ENCODE data around the gene IL17C. TPM values are rescaled to one million over a fixed set of nuclear protein-coding genes. Genes with fewer than 3 reads are reported as not detected.

Gene IL17C
- total RNA-seq, 1 experiment from 2014 or later: 0.28 TPM

DNA sequence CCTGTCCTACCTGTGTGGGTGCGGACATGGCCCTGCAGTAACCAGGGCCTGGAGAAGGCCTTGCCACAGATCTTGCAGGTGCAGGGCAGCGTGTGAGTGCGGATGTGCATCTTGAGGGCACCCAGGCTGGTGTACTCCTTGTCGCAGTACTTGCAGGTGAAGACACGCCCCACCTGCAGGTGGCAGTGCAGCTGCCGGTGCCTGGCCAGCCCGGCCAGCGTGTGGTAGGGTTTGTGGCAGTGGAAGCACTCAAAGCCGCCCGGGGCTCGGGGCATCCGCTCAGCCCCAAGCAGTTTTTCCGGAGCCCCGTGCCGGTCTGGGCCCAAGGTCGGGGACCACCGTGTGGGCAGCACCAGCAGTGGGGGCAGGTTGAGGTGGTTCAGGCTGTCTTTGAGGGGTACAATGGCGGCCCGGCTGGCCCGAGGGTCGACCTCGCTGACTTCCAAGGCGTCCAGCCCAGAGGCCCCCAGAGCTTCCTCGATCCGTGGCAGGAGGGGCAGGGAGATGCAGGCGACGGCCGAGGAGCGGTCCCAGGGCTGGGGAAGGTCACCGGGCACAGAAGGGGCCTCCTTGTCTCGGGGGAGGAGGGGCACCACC is 42.8 kb downstream of the IL17C start:
- no peak for DNase-seq (ENCODE audit: low spot score)
- Histone ChIP-seq H3K27ac (ENCODE audit: low read depth, low read length, poor library complexity, severe bottlenecking) (no peak overlapping the region), H3K36me3 (ENCODE audit: insufficient read depth, low read length, poor library complexity, severe bottlenecking) (no peaks in the 10 kb centered on the region), H3K9me3 (ENCODE audit: low read depth, low read length, poor library complexity, severe bottlenecking) (no peaks in the 10 kb centered on the region), H3K4me1 (ENCODE audit: insufficient read depth, low read length, poor library complexity, severe bottlenecking) (peaks cover 6% of the 10 kb centered on the region), H3K4me3 (ENCODE audit: low read depth, low read length, poor library complexity, severe bottlenecking) (no peak overlapping the region), H3K27me3 (replicated peaks; ENCODE audit: insufficient read depth, low read depth, low read length, poor library complexity) (no peaks in the 10 kb centered on the region)
- ChIA-PET POLR2A (ENCODE audit: low non-redundant PET) (no interaction called here), CTCF (no interaction called here)
- intact Hi-C loops (cut with micrococcal nuclease; ENCODE audit: unreplicated experiment): no loop called here
- TF ChIP-seq, protein P1, sequence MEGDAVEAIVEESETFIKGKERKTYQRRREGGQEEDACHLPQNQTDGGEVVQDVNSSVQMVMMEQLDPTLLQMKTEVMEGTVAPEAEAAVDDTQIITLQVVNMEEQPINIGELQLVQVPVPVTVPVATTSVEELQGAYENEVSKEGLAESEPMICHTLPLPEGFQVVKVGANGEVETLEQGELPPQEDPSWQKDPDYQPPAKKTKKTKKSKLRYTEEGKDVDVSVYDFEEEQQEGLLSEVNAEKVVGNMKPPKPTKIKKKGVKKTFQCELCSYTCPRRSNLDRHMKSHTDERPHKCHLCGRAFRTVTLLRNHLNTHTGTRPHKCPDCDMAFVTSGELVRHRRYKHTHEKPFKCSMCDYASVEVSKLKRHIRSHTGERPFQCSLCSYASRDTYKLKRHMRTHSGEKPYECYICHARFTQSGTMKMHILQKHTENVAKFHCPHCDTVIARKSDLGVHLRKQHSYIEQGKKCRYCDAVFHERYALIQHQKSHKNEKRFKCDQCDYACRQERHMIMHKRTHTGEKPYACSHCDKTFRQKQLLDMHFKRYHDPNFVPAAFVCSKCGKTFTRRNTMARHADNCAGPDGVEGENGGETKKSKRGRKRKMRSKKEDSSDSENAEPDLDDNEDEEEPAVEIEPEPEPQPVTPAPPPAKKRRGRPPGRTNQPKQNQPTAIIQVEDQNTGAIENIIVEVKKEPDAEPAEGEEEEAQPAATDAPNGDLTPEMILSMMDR (conservative IDR thresholded peaks at IDR 0.05; ENCODE audit: low read depth, low read length): peak; percentile 50
- no peak for TF ChIP-seq EZH2 (IDR thresholded peaks at IDR 0.05; ENCODE audit: borderline replicate concordance, low read depth, low read length, poor library complexity, severe bottlenecking)
- BruUV-seq (replicated peaks): no TSS peak

DNA sequence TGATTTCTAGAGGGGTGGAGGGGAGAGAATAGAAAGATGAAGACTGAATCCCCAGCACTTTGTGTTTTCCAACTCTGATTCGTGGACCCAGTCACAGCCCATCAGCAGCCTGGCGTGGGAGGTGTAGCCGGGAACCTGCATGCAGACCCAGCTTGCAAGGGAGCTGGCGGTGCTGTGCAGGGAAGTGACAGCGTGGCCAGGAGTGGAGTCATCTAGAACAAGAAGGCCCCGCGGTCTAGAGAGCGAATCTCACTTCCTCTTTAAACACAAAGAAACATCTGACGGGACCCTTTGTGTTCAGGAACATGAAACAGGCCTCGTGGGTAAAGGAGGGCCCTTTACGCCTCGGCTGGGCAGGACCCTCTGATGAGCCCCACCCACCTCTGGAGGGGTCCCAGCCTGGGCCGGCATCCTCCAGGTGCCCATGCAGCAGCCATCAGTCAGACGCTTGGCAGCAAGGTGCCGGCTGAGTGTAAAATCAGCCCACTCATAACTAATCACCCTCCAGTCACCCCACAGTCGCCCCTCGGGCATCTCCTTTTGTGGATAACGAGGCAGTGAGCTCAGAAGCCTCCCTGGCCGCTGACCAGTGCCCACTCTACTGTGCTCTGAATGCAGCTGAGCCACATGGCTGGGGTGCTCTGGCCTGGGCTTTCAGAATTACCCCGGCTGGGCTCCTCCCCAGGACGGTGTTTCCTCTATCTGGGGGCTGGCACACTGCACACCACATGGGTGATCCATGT is 43.5 kb downstream of the IL17C start:
- Histone ChIP-seq H3K4me3 (ENCODE audit: low read depth, low read length, poor library complexity, severe bottlenecking) (no peak overlapping the region), H3K4me1 (ENCODE audit: insufficient read depth, low read length, poor library complexity, severe bottlenecking) (peaks cover 6% of the 10 kb centered on the region), H3K27me3 (replicated peaks; ENCODE audit: insufficient read depth, low read depth, low read length, poor library complexity) (no peaks in the 10 kb centered on the region), H3K9me3 (ENCODE audit: low read depth, low read length, poor library complexity, severe bottlenecking) (no peaks in the 10 kb centered on the region), H3K27ac (ENCODE audit: low read depth, low read length, poor library complexity, severe bottlenecking) (no peak overlapping the region), H3K36me3 (ENCODE audit: insufficient read depth, low read length, poor library complexity, severe bottlenecking) (no peaks in the 10 kb centered on the region)
- no peak for DNase-seq (ENCODE audit: low spot score)
- no TSS peak for BruUV-seq (replicated peaks)
- CTCF ChIA-PET: no interaction called here
- TF ChIP-seq, protein P1 (conservative IDR thresholded peaks at IDR 0.05; ENCODE audit: low read depth, low read length): no peak
- POLR2A ChIA-PET (ENCODE audit: low non-redundant PET): no interaction called here
- intact Hi-C loops (cut with micrococcal nuclease; ENCODE audit: unreplicated experiment): no loop called here

DNA sequence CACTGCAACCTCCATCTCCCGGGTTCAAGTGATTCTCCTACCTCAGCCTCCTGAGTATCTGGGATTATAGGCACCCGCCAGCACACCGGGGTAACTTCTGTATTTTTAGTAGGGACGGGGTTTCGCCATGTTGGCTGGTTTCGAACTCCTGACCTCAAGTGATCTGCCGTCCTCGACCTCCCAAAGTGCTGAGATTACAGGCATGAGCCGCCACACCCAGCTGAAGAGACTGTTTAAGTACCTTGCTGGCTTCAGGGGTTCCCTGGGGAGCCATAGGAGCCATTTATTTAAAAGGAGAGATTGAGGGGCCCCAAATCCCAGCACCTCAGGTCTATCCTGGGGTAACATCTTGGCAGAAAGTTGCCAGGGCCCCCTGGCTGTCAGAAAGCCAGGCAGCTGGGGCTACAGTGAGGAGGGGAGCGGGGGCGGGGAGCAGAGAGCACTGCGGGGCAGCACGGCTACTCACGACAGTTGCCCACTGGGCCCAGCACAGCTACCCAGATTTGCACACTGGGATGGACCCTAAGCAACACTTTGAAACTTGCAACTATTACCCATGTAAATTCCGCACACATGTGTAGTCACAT is 46.3 kb downstream of the IL17C start:
- Histone ChIP-seq H3K27me3 (replicated peaks; ENCODE audit: insufficient read depth, low read depth, low read length, poor library complexity) (no peaks in the 10 kb centered on the region), H3K27ac (ENCODE audit: low read depth, low read length, poor library complexity, severe bottlenecking) (no peak overlapping the region), H3K36me3 (ENCODE audit: insufficient read depth, low read length, poor library complexity, severe bottlenecking) (no peaks in the 10 kb centered on the region), H3K9me3 (ENCODE audit: low read depth, low read length, poor library complexity, severe bottlenecking) (no peaks in the 10 kb centered on the region), H3K4me1 (ENCODE audit: insufficient read depth, low read length, poor library complexity, severe bottlenecking) (peaks cover 6% of the 10 kb centered on the region), H3K4me3 (ENCODE audit: low read depth, low read length, poor library complexity, severe bottlenecking) (no peak overlapping the region)
- no TSS peak for BruUV-seq (replicated peaks)
- ChIA-PET CTCF (no interaction called here), POLR2A (ENCODE audit: low non-redundant PET) (no interaction called here)
- DNase-seq (ENCODE audit: low spot score): no peak
- intact Hi-C loops (cut with micrococcal nuclease; ENCODE audit: unreplicated experiment): no loop called here
- no peak for TF ChIP-seq EZH2 (IDR thresholded peaks at IDR 0.05; ENCODE audit: borderline replicate concordance, low read depth, low read length, poor library complexity, severe bottlenecking)
- TF ChIP-seq, protein P1 (conservative IDR thresholded peaks at IDR 0.05; ENCODE audit: low read depth, low read length): no peak

Data from A673 (cell line).